Activated CD8-positive, alpha-beta memory T cell treated with anti-CD3 and anti-CD28 coated beads, Interleukin-2, amount 50 U/mL, for 1 hour (primary cell): ENCODE data around the gene HMGCLL1.

Source experiments
- DNase-seq: peaks from one replicate; pipeline ENCODE4 v3.0.0-alpha.2; 2020; ENCODE audit errors: extremely low read depth

The HMGCLL1 gene

DNA sequence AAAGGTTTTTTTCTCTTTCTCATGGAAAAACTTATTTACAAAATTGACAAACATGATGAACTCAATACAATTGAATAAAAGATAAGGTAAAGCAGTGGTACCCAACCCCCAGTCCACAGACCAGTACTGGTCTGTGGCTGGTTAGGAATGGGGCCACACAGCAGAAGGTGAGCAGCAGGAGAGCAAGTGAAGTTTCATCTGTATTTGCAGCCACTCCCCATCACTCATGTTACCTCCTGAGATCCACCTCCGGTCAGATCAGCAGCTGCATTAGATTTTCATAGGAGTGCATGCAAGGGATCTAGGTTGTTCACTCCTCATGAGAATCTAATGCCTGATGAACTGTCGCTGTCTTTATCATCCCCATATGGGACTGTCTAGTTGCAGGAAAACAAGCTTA is 47.5 kb downstream of the HMGCLL1 start:
- no peak for DNase-seq

- no peak for DNase-seq
Measured at GRCh38 chr6:55530931-55531330, 48.1 kb downstream of the HMGCLL1 start.

- DNase-seq = no peak
Measured at GRCh38 chr6:55528624-55529023, 50.4 kb downstream of the HMGCLL1 start.

DNA sequence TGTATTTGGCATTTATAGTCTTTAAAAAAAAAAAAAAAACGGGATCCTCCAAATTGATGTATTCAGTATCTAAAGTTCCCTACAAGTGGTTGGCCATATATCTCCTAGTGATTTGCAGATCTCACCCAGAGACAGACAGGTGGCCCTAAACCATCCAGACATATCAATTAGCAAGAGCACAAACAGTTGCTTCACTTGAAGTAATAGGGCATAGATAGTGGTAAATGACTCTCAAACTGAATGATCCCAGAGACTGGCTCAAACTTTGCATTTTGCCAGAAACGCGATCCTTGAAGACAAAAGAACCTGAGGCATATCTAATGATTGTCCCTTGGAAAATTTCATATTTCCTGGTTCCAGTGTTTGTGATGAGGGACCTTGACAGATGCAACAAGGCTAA is 54.6 kb downstream of the HMGCLL1 start:
- DNase-seq = no peak

DNA sequence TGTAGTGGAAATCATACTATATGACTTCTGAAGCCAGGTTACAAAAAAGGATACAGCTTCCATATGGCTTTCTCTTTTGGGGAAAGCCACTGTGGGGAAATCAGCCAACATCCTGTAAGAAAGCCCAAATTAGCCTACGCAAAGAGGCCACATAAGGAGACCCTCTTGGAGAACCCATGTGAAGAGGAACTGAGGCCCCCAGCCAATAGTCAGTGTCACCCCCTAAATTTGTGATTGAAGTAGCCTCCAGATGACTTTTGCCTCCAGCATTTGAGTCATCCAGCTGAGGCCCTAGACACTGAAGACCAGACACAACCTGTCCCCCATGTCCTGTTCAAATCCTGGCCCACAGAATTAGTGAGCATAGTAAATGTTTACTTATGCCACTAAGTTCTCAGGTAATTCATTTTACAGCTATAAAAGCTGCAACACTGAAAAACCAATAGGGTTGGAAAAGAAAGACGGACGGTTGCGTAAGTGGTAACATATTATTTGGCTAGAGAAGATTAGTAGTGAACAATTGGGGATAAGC is 60.4 kb downstream of the HMGCLL1 start:
- DNase-seq = no peak

DNA sequence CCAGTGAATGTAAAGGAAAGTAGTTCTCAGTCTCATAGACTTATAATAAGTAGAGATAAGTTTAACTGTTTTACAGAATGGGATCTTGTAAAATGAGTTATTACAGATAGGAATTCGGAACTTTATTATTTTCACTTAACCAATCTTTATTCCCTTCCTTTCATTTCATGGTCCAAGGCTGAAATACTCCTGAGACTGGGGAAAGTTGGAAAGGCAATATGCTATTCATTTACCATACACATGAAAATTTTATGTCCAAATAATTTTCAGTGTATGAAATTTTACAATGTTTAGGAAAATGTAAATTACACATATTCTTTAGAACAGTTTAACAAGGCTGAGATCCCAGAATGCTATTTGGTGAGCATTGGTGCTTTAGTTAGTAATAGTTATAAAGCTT is 62.3 kb downstream of the HMGCLL1 start:
- DNase-seq = no peak

- DNase-seq = no peak
Measured at GRCh38 chr6:55512904-55513303, 66.1 kb downstream of the HMGCLL1 start.

GRCh38 chr6:55511122-55511800 is 67.7 kb downstream of the HMGCLL1 start:
- DNase-seq = no peak

GRCh38 chr6:55499591-55499990 is 79.4 kb downstream of the HMGCLL1 start:
- DNase-seq = no peak

GRCh38 chr6:55497694-55498093 is 81.3 kb downstream of the HMGCLL1 start:
- no peak for DNase-seq

- DNase-seq = no peak
Measured at GRCh38 chr6:55496201-55496600, 82.8 kb downstream of the HMGCLL1 start.

DNA sequence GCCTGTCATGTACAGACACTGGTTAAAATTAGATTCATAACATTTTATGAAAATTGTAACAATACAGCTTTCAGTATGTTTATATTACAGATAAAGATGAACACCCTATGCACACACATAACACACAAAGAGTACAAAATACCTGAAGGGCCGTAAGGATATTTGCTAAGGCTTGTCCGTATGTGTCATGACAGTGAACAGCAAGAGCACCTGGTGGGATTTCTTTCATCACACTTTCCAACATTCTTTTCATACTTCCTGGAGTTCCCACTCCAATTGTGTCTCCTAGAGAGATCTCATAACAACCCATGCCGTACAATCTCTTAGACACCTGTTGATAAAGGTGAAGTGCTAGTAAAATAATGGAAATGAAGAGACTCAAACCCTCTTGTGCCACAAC is 83.7 kb downstream of the HMGCLL1 start:
- no peak for DNase-seq

GRCh38 chr6:55494411-55494810 is 84.6 kb downstream of the HMGCLL1 start:
- DNase-seq = no peak

- no peak for DNase-seq
Measured at GRCh38 chr6:55492259-55492658, 86.7 kb downstream of the HMGCLL1 start.

- no peak for DNase-seq
Measured at GRCh38 chr6:55490871-55491270, 88.1 kb downstream of the HMGCLL1 start.

DNA sequence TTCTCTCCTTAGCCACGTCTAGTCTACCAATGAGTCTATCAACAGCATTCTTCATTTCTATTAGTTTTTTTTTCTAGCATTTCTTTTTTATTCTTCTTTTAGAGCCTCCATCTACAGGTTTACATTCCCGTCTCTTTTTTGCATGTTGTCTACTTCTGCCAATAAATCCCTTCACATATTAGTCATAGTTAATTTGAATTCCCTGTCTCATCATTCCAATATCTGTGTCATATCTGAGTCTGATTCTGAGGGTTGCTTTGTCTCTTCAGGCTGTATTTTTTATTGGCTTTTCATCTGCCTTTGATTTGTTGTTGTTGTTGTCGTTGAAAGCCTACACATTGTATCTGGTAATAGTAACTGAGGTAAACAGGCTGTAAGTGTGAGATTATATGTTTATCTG is 104.6 kb downstream of the HMGCLL1 start:
- no peak for DNase-seq

- no peak for DNase-seq
Measured at GRCh38 chr6:55473722-55474121, 105.3 kb downstream of the HMGCLL1 start.

- DNase-seq = no peak
Measured at GRCh38 chr6:55469951-55470366, 109.0 kb downstream of the HMGCLL1 start.

- DNase-seq = no peak
Measured at GRCh38 chr6:55456016-55456415, 123.0 kb downstream of the HMGCLL1 start.

DNA sequence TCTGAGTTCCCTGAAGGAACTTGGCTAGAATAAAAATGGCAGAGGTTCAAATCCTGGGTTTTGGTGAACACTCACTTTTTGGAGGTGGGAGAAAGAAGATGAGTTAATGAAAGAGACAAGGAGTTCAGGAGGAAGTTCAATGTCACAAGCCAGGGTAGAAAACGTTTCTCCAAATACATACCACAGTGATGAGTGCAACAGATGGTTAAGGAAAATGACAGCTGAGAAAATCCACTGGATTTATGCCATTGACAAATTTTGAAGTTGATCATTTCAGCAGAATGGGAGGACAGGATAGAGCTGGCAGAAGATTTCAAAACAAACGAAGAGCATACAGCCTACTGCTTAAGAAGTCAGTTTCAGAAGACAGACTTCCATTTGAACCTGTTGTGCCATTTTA is 129.0 kb downstream of the HMGCLL1 start:
- DNase-seq = no peak

DNA sequence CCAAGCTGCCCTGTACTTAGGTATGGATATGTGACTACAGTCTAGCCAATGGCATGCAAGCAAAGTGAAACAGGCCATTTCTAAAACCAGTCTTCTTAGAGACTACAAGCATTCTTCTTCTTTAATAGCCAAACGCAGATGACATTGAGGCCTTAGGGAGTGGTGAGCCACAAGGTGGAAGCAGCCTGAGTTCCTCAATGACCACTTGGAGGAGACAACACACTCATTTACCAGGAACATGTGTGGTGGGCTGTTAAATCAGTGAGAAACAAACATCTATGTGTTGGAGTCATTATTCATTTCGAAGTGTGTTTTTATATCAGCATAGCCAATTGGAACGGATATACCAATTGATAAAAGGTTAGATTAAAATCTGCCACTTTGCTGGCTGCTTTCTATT is 129.8 kb downstream of the HMGCLL1 start:
- no peak for DNase-seq

GRCh38 chr6:55448451-55448850 is 130.5 kb downstream of the HMGCLL1 start:
- DNase-seq = no peak

DNA sequence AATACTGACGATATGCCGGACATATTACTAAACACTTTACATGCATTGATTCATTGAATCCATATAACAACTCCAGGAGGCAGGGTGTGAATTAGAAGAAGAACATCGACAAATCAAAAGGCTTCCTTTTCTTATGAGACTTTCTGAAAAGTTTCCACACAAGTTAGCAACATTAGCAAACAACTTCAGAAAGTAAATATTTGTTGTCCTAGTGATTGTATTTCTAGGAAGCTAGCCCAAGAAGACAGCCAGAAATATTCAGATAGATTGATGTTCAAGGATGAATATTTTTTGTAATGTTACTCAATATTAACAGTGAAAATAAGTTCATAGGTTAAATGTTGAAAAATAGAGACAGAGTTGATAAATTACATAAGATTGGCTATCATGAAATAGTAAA is 131.1 kb downstream of the HMGCLL1 start:
- no peak for DNase-seq

GRCh38 chr6:55445648-55446204 is 133.3 kb downstream of the HMGCLL1 start:
- no peak for DNase-seq
